Esophagus muscularis mucosa (tissue), 4 donors: Measurements from ENCODE around the gene GLTP. TPM values are rescaled to one million over a fixed set of nuclear protein-coding genes. Genes with fewer than 3 reads are reported as not detected.

Experiments used
- DNase-seq: peaks from one replicate; pipeline ENCODE4 v3.0.0-alpha.2; 2017; ENCODE audit errors: extremely low spot score
- H3K27ac ChIP-seq, 4 donors: fragments of 200-600 bp; sonication (generic); replicated peaks in 1 of 4; 1 replicate in 3 of 4; 2 replicates in 1 of 4; pipeline ENCODE4 v1.5.1; 2016 to 2019; ENCODE audit warnings: mild to moderate bottlenecking in 1 of 4
- H3K27me3 ChIP-seq, 4 donors: fragments of 200-600 bp; sonication (generic); one replicate each; pipeline versions ENCODE4 v1.5.1 to v1.6.0; 2016 to 2019
- H3K36me3 ChIP-seq, 4 donors: fragments of 200-600 bp; sonication (generic); one replicate each; pipeline ENCODE4 v1.5.1; 2016 to 2019
- H3K4me1 ChIP-seq, 4 donors: fragments of 200-600 bp; sonication (generic); one replicate each; pipeline ENCODE4 v1.5.1; 2016 to 2019
- H3K4me3 ChIP-seq, 4 donors: fragments of 200-600 bp; sonication (generic); 1 replicate in 2 of 4; 2 replicates in 2 of 4; pipeline ENCODE4 v1.5.1; 2016 to 2019; ENCODE audit warnings: mild to moderate bottlenecking in 4 of 4, moderate library complexity in 1 of 4
- H3K9me3 ChIP-seq, 4 donors: fragments of 200-600 bp; sonication (generic); 1 replicate in 3 of 4; 2 replicates in 1 of 4; pipeline ENCODE4 v1.5.1; 2016 to 2019
- EP300 ChIP-seq: sonication (generic); formaldehyde crosslinking; IDR thresholded peaks from one replicate; pipeline ENCODE4 v1.6.1; 2017; ENCODE audit warnings: antibody characterized with exemption
- POLR2A ChIP-seq: fragments of 450-650 bp; IDR thresholded peaks from one replicate; pipeline ENCODE4 v1.6.1; 2017; ENCODE audit warnings: antibody characterized with exemption, moderate library complexity, mild to moderate bottlenecking, low read depth
- POLR2AphosphoS5 ChIP-seq, 2 donors: sonication (generic); formaldehyde crosslinking; IDR thresholded peaks; one replicate each; pipeline ENCODE4 v1.6.1; 2017; ENCODE audit warnings: antibody characterized with exemption in 2 of 2
- WGBS: methylation state at CpG from one replicate; pipeline ENCODE4 v1.1.5; 2018; 5-methylcytosine and 5-hydroxymethylcytosine counted together
- intact Hi-C: fragments of 100-400 bp; cut with DNase I; formaldehyde crosslinking; loops from one replicate; pipeline ENCODE4 v1.15.1; 2023
- total RNA-seq, 4 donors: library from RNA; depleted of rRNA; stranded (reverse); fragments of >200 nt; gene quantifications; one replicate each; pipeline versions ENCODE4 v1.1.0 to v1.2.1, GENCODE V29; 2016
- TF ChIP-seq, protein P1 (sequence below), 3 experiments: fragments of 200-600 bp in 2 of 3; fragments of 450-650 bp in 1 of 3; sonication (generic) in 2 of 3; IDR thresholded peaks; one replicate each; pipeline ENCODE4 v1.5.1; 2017 to 2019; ENCODE audit warnings: antibody characterized with exemption in 3 of 3, mild to moderate bottlenecking in 2 of 3, moderate library complexity in 1 of 3

Gene GLTP
- total RNA-seq, 4 donors from 2014 or later: 37.0 to 47.7 (median 39.6) TPM

DNA sequence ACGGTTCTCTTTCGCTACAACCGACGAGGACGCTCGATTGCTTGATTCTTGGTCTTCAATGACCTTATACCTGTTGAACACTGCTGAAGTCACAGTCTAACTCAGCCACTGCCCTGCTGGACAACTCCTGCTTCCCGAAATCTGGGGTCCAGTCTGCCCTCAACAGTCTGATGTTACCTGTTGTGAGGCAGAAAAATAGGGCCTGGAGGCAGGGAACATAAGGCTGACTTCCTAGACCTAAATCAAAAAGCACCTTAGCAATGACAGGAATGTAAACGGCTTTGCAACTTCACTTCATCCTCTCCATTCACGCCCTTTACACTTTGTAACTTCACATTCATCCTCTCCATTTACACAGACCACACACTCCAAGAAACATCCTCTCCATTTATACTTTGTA lies 597 bp upstream of the GLTP start:
- DNase-seq: no peak

DNA sequence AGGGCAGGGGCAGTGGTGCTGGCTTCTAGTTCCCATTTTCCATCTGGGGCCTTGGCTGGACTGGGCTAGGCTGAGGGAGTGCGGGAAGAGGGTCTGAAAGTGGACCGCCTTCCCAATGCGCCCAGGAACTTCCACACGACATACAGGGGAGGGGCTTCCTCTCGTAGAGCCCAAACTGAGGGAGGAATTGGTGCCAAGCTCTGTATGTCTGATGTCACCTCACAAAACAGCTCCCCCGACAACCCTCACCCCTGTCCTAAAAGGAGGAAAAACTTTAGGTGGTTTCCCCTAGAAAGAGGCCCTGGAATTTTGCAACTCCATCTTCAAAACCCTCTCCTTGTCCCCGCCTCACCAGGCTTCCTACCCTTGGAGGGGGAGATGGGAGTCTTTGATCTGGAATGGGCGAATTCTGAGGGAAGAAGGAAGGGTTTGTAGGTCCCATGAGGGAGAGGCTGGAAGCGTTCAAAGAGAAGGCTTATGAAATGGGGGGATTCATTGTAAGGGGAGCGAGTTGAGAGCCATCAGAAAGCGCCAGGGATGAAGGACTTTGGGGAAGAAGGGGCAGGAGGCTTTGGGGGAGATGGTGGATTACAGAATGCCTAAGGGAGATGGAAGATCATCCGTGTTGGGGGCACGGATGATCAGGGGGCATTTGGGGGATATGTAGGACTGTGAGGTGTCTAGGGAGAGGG lies 844 bp downstream of the GLTP start:
- no peak for DNase-seq
- Histone ChIP-seq H3K27me3 (no peaks in the 10 kb centered on the region), H3K27ac (peak overlapping the region; percentile 76 to 84 (median 83)), H3K4me3 (peak overlapping the region; percentile 83 to 92 (median 86)), H3K9me3 (no peaks in the 10 kb centered on the region), H3K4me1 (peaks cover 24 to 43% (median 32%) of the 10 kb centered on the region in 4 donors), H3K36me3 (no peaks in the 10 kb centered on the region)
- intact Hi-C loops: loop anchor here (1.0 kb wide), 1 partner anchor 74 kb away; no protein-coding TSS in a partner anchor
- no peak for TF ChIP-seq POLR2A
- TF ChIP-seq EP300: no peak
- TF ChIP-seq POLR2AphosphoS5 (IDR thresholded peaks at IDR 0.05): no peak
- TF ChIP-seq, protein P1, sequence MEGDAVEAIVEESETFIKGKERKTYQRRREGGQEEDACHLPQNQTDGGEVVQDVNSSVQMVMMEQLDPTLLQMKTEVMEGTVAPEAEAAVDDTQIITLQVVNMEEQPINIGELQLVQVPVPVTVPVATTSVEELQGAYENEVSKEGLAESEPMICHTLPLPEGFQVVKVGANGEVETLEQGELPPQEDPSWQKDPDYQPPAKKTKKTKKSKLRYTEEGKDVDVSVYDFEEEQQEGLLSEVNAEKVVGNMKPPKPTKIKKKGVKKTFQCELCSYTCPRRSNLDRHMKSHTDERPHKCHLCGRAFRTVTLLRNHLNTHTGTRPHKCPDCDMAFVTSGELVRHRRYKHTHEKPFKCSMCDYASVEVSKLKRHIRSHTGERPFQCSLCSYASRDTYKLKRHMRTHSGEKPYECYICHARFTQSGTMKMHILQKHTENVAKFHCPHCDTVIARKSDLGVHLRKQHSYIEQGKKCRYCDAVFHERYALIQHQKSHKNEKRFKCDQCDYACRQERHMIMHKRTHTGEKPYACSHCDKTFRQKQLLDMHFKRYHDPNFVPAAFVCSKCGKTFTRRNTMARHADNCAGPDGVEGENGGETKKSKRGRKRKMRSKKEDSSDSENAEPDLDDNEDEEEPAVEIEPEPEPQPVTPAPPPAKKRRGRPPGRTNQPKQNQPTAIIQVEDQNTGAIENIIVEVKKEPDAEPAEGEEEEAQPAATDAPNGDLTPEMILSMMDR (IDR thresholded peaks at IDR 0.05): no peak
- 7% methylated on average over 13 of the region's 13 CpGs for WGBS

More for the DNA sequence above, 597 bp upstream of the GLTP start:
- Histone ChIP-seq H3K36me3 (no peaks in the 10 kb centered on the region), H3K27me3 (no peaks in the 10 kb centered on the region), H3K4me3 (peak overlapping the region; percentile 83 to 92 (median 86)), H3K4me1 (peaks cover 24 to 43% (median 32%) of the 10 kb centered on the region in 4 donors), H3K9me3 (no peaks in the 10 kb centered on the region), H3K27ac (peak overlapping the region; percentile 59 to 84 (median 83))
- WGBS: 9% methylated on average over 4 of the region's 9 CpGs
- TF ChIP-seq POLR2A: no peak
- TF ChIP-seq, protein P1 (IDR thresholded peaks at IDR 0.05): no peak
- TF ChIP-seq POLR2AphosphoS5 (IDR thresholded peaks at IDR 0.05): no peak
- TF ChIP-seq EP300: no peak
- intact Hi-C loops: no loop called here

DNA sequence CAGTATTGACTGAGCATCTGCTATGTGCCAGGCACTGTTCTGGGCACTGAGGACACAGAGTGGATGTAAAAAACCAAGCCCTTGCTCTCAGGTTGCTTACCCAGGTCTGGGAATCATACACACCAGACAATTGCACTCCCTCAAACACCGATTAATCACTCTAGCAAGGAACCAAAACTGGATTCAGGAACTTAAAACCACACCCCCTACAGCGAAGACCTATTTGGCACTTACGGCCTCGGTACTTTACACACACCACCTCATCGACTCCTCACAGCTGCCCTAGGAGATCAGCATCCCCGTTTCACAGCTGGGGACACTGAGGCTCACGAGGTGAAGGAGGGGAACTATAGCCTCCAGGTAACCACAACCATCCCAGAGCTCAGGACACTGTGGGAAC lies 1.6 kb downstream of the GLTP start:
- Histone ChIP-seq H3K27ac (peak overlapping the region in 1 of 4 donors; percentile 83), H3K4me3 (peak overlapping the region; percentile 83 to 92 (median 86)), H3K36me3 (no peaks in the 10 kb centered on the region), H3K4me1 (peaks cover 24 to 43% (median 32%) of the 10 kb centered on the region in 4 donors), H3K27me3 (no peaks in the 10 kb centered on the region), H3K9me3 (no peaks in the 10 kb centered on the region)
- no peak for DNase-seq
- intact Hi-C loops: loop anchor here (1.0 kb wide), 1 partner anchor 73 kb away; no protein-coding TSS in a partner anchor
- TF ChIP-seq POLR2A (no peak), POLR2AphosphoS5 (IDR thresholded peaks at IDR 0.05) (no peak), EP300 (no peak)
- TF ChIP-seq, protein P1 (IDR thresholded peaks at IDR 0.05): no peak
- 78% methylated on average over 6 of the region's 7 CpGs for WGBS

DNA sequence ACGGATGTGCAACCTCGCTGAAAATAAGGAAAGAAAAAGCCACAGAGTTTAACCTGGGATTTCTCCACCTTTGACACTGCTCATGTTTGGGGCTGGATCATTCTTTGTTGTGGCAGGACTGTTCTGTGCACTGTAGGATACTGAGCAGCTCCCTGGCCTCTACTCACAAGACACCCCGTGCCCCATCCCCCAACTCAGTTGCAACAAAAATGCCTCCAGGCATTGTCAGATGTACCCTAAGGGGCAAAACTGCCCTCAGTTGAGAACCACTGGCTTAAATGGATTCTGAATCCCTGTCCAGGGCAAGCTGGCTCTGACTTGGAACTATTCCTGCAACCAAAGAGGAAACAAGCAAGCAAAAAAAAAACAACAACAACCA lies 2.1 kb downstream of the GLTP start:
- no peaks in the 10 kb centered on the region for H3K9me3 ChIP-seq
- peaks cover 24 to 43% (median 32%) of the 10 kb centered on the region in 4 donors for H3K4me1 ChIP-seq
- TF ChIP-seq EP300 (no peak), POLR2A (no peak), POLR2AphosphoS5 (IDR thresholded peaks at IDR 0.05) (no peak)
- TF ChIP-seq, protein P1 (IDR thresholded peaks at IDR 0.05): no peak
- intact Hi-C loops: no loop called here
- H3K4me3 ChIP-seq: peak overlapping the region in 1 of 4 donors; percentile 92
- no peak for DNase-seq
- no peak overlapping the region for H3K27ac ChIP-seq
- no peaks in the 10 kb centered on the region for H3K27me3 ChIP-seq
- 75% methylated on average over 3 of the region's 3 CpGs for WGBS
- H3K36me3 ChIP-seq: no peaks in the 10 kb centered on the region
